Liver (tissue), 9 donors: Measurements from ENCODE around the gene LRRC8B. TPM values are rescaled to one million over a fixed set of nuclear protein-coding genes. Genes with fewer than 3 reads are reported as not detected.
A peak's percentile ranks its signal among the peaks of the same experiment; 100 is the strongest.

Experiments
- DNase-seq: peaks from one replicate; pipeline ENCODE4 v3.0.0-alpha.2; 2017; ENCODE audit warnings: low spot score
- H3K27ac ChIP-seq, 2 donors: one replicate each; pipeline ENCODE4 v1.7.0; 2013; ENCODE audit warnings: inconsistent platforms in 2 of 2, low read length in 2 of 2, control low read depth in 1 of 2, low read depth in 1 of 2, mild to moderate bottlenecking in 1 of 2
- H3K27me3 ChIP-seq, 4 donors: one replicate each; pipeline versions ENCODE4 v1.6.1 to v1.7.0; 2013; ENCODE audit warnings: low read length in 3 of 4, inconsistent platforms in 1 of 4, mild to moderate bottlenecking in 1 of 4, moderate library complexity in 1 of 4; ENCODE audit not compliant: control insufficient read depth in 4 of 4, insufficient read depth in 4 of 4
- H3K36me3 ChIP-seq, 4 donors: one replicate each; pipeline versions ENCODE4 v1.6.1 to v1.7.0; 2013; ENCODE audit warnings: low read length in 3 of 4, mild to moderate bottlenecking in 3 of 4, low read depth in 1 of 4, moderate library complexity in 1 of 4; ENCODE audit not compliant: control insufficient read depth in 4 of 4, insufficient read depth in 3 of 4
- H3K4me1 ChIP-seq, 4 donors: one replicate each; pipeline versions ENCODE4 v1.6.1 to v1.7.0; 2013; ENCODE audit warnings: low read length in 3 of 4, mild to moderate bottlenecking in 3 of 4, moderate library complexity in 1 of 4; ENCODE audit not compliant: control insufficient read depth in 4 of 4, insufficient read depth in 4 of 4
- H3K4me3 ChIP-seq, 3 donors: one replicate each; pipeline versions ENCODE4 v1.6.1 to v1.7.0; 2013; ENCODE audit warnings: low read length in 3 of 3, control low read depth in 1 of 3, low read depth in 1 of 3, mild to moderate bottlenecking in 1 of 3
- H3K9ac ChIP-seq, 2 donors: one replicate each; pipeline ENCODE4 v1.7.0; 2013; ENCODE audit warnings: low read length in 2 of 2, mild to moderate bottlenecking in 2 of 2, moderate library complexity in 2 of 2, control low read depth in 1 of 2, low read depth in 1 of 2
- H3K9me3 ChIP-seq, 4 donors: one replicate each; pipeline versions ENCODE4 v1.6.1 to v1.7.0; 2013; ENCODE audit warnings: low read length in 3 of 4; ENCODE audit not compliant: control insufficient read depth in 4 of 4
- EGR1 ChIP-seq, 2 donors: IDR thresholded peaks; 2 replicates each; pipeline ENCODE4 v1.6.1; 2016 to 2018; ENCODE audit warnings: antibody characterized with exemption in 2 of 2, low read depth in 2 of 2
- FOXA1 ChIP-seq: IDR thresholded peaks from 2 replicates; pipeline ENCODE4 v1.6.1; 2016; ENCODE audit warnings: antibody characterized with exemption
- FOXA2 ChIP-seq: IDR thresholded peaks from 2 replicates; pipeline ENCODE4 v1.6.1; 2016; ENCODE audit warnings: antibody characterized with exemption
- GABPA ChIP-seq, 2 donors: IDR thresholded peaks in 1 of 2; conservative IDR thresholded peaks in 1 of 2; 2 replicates each; pipeline ENCODE4 v1.6.1; 2016; ENCODE audit warnings: antibody characterized with exemption in 2 of 2, mild to moderate bottlenecking in 1 of 2, moderate library complexity in 1 of 2
- HNF4A ChIP-seq, 2 donors: conservative IDR thresholded peaks; 2 replicates each; pipeline ENCODE4 v1.6.1; 2016; ENCODE audit warnings: antibody characterized with exemption in 2 of 2, mild to moderate bottlenecking in 2 of 2
- HNF4G ChIP-seq: IDR thresholded peaks from 2 replicates; pipeline ENCODE4 v1.6.1; 2016; ENCODE audit warnings: antibody characterized with exemption
- RAD21 ChIP-seq, 2 donors: IDR thresholded peaks; 2 replicates each; pipeline ENCODE4 v1.6.1; 2016; ENCODE audit warnings: antibody characterized with exemption in 2 of 2, mild to moderate bottlenecking in 2 of 2
- RXRA ChIP-seq, 2 donors: IDR thresholded peaks; 2 replicates each; pipeline ENCODE4 v1.6.1; 2017 to 2018; ENCODE audit warnings: antibody characterized with exemption in 2 of 2, mild to moderate bottlenecking in 1 of 2
- SP1 ChIP-seq: IDR thresholded peaks from 2 replicates; pipeline ENCODE4 v1.6.1; 2018; ENCODE audit warnings: antibody characterized with exemption, mild to moderate bottlenecking
- WGBS: extraction: QIAGEN DNeasy Blood & Tissue Kit; methylation state at CpG from one replicate; pipeline ENCODE4 v1.1.7; 2013; 5-methylcytosine and 5-hydroxymethylcytosine counted together
- polyA plus RNA-seq, 2 donors: library from polyadenylated mRNA; stranded (reverse) in 1 of 2; unstranded in 1 of 2; fragments of 200-250 nt in 1 of 2; fragments of >200 nt in 1 of 2; fragmentation: Nextera tagmentation in 1 of 2; extraction: Ambion mirVana in 1 of 2; gene quantifications; one replicate each; pipeline versions ENCODE4 v1.2.1 to v1.2.3, GENCODE V29; 2013 to 2015
- total RNA-seq, 2 donors: library from RNA; depleted of rRNA; stranded (reverse); fragments of >200 nt; gene quantifications; one replicate each; pipeline ENCODE4 v1.2.3, GENCODE V29; 2014
- TF ChIP-seq, protein P1 (sequence below): IDR thresholded peaks from 2 replicates; pipeline ENCODE4 v1.6.1; 2016; ENCODE audit warnings: antibody characterized with exemption
- TF ChIP-seq, protein P2 (sequence below): IDR thresholded peaks from 2 replicates; pipeline ENCODE4 v1.6.1; 2016; ENCODE audit warnings: antibody characterized with exemption
- TF ChIP-seq, protein P3 (sequence below): IDR thresholded peaks from 2 replicates; pipeline ENCODE4 v1.6.1; 2016; ENCODE audit warnings: antibody characterized with exemption, mild to moderate bottlenecking
- TF ChIP-seq, protein P4 (sequence below): IDR thresholded peaks from 2 replicates; pipeline ENCODE4 v1.6.1; 2016; ENCODE audit warnings: antibody characterized with exemption
- donor health status: healthy.
- donor health status: healthy.
- donor health status: healthy.
- donor health status: healthy.
- donor health status: healthy.

Gene LRRC8B
- total and polyA plus RNA-seq, 4 donors, result 1.2 to 4.3 (median 2.5) TPM

DNA sequence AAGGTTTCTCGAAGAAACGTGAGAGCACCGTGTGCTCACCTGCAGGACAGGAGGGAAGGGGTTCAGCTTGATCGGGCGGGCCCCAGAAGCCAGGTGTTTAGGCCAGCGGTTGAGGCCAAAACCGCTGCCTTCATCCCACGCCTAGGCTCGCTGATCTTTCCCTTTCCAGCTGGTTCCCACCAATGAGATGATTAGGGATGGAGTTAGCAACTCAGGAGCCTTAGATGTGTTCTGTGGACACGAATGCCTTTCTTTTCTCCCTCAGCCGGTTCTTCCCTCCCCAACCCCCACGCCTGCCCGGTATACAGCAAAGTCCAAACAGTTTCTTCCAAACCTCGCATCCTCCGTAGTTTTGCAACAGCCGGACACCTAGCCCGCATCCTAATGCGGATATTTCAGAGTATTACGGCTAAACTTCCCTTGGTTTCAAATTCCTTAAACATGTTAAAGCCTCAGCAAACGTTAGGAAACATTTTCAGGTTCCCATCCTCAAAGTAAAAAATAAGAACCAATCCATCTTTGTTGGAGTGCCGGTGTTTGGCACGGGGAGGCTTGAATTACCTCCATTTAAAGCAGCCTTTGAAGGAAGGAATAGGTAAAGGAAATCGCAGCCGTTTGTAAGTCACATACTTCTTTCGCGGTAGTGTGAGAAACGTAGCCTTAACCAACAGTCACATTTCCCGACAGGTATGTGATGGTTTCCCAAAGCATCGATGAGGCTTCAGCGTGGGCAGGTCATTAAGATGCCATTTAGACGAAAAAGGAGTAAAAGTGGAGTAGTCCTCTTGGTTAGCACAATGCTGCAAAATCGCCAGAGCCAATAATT, 109.4 kb downstream of the LRRC8B start:
- Histone ChIP-seq H3K27me3 (peaks cover 0 to 7% (median 0%) of the 10 kb centered on the region in 4 donors), H3K4me1 (peaks cover 0 to 21% (median 10%) of the 10 kb centered on the region in 4 donors), H3K27ac (peak overlapping the region; percentile 47 to 79), H3K9me3 (no peaks in the 10 kb centered on the region), H3K36me3 (no peaks in the 10 kb centered on the region), H3K9ac (peak overlapping the region; percentile 49 to 64), H3K4me3 (peak overlapping the region; percentile 59 to 78 (median 76))
- no peak for DNase-seq
- TF ChIP-seq HNF4A (conservative IDR thresholded peaks at IDR 0.05) (peak; percentile 31 to 53), FOXA1 (no peak)
- 7% methylated on average over 32 of the region's 32 CpGs for WGBS

GRCh38 chr1:89635825-89636815, 111.5 kb downstream of the LRRC8B start:
- Histone ChIP-seq H3K4me1 (peaks cover 0 to 21% (median 10%) of the 10 kb centered on the region in 4 donors), H3K4me3 (no peak overlapping the region), H3K9me3 (no peaks in the 10 kb centered on the region), H3K36me3 (no peaks in the 10 kb centered on the region), H3K27ac (no peak overlapping the region), H3K9ac (no peak overlapping the region), H3K27me3 (peaks cover 0 to 7% (median 0%) of the 10 kb centered on the region in 4 donors)
- no peak for DNase-seq
- 80% methylated on average over 6 of the region's 6 CpGs for WGBS
- TF ChIP-seq RXRA (IDR thresholded peaks at IDR 0.05) (no peak), HNF4G (no peak), GABPA (IDR thresholded peaks at IDR 0.05 in 1 of 2, conservative IDR thresholded peaks at IDR 0.05 in 1 of 2) (no peak), SP1 (no peak), HNF4A (conservative IDR thresholded peaks at IDR 0.05) (no peak), FOXA2 (no peak)
- TF ChIP-seq, protein P1, sequence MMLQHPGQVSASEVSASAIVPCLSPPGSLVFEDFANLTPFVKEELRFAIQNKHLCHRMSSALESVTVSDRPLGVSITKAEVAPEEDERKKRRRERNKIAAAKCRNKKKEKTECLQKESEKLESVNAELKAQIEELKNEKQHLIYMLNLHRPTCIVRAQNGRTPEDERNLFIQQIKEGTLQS, result no peak
- TF ChIP-seq, protein P2, sequence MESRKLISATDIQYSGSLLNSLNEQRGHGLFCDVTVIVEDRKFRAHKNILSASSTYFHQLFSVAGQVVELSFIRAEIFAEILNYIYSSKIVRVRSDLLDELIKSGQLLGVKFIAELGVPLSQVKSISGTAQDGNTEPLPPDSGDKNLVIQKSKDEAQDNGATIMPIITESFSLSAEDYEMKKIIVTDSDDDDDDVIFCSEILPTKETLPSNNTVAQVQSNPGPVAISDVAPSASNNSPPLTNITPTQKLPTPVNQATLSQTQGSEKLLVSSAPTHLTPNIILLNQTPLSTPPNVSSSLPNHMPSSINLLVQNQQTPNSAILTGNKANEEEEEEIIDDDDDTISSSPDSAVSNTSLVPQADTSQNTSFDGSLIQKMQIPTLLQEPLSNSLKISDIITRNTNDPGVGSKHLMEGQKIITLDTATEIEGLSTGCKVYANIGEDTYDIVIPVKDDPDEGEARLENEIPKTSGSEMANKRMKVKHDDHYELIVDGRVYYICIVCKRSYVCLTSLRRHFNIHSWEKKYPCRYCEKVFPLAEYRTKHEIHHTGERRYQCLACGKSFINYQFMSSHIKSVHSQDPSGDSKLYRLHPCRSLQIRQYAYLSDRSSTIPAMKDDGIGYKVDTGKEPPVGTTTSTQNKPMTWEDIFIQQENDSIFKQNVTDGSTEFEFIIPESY, result no peak

DNA sequence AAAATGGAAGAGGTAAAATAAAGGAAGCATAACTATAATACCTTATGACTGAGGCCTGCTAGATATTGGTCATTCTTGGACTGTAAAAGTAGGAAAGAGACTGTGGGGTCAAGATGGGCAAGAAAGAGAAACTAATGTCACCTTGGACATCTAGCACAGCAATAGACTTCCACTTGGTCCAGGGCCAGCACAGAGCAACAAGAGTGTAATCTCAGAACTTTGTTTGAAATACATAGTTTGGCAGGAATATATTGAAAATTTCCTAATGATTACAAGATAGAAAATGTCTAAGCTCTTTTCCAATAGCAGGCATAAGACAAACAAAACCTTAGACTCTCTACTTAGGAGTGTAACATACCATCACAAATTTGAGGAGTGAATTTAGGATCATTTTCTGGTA, 112.9 kb downstream of the LRRC8B start:
- Histone ChIP-seq H3K9ac (no peak overlapping the region), H3K36me3 (no peaks in the 10 kb centered on the region), H3K4me1 (peaks cover 0 to 16% (median 9%) of the 10 kb centered on the region in 4 donors), H3K27me3 (peaks cover 0 to 4% (median 0%) of the 10 kb centered on the region in 4 donors), H3K27ac (no peak overlapping the region), H3K4me3 (no peak overlapping the region), H3K9me3 (no peaks in the 10 kb centered on the region)
- DNase-seq, result no peak
- TF ChIP-seq, protein P2, result no peak
- TF ChIP-seq, protein P3, sequence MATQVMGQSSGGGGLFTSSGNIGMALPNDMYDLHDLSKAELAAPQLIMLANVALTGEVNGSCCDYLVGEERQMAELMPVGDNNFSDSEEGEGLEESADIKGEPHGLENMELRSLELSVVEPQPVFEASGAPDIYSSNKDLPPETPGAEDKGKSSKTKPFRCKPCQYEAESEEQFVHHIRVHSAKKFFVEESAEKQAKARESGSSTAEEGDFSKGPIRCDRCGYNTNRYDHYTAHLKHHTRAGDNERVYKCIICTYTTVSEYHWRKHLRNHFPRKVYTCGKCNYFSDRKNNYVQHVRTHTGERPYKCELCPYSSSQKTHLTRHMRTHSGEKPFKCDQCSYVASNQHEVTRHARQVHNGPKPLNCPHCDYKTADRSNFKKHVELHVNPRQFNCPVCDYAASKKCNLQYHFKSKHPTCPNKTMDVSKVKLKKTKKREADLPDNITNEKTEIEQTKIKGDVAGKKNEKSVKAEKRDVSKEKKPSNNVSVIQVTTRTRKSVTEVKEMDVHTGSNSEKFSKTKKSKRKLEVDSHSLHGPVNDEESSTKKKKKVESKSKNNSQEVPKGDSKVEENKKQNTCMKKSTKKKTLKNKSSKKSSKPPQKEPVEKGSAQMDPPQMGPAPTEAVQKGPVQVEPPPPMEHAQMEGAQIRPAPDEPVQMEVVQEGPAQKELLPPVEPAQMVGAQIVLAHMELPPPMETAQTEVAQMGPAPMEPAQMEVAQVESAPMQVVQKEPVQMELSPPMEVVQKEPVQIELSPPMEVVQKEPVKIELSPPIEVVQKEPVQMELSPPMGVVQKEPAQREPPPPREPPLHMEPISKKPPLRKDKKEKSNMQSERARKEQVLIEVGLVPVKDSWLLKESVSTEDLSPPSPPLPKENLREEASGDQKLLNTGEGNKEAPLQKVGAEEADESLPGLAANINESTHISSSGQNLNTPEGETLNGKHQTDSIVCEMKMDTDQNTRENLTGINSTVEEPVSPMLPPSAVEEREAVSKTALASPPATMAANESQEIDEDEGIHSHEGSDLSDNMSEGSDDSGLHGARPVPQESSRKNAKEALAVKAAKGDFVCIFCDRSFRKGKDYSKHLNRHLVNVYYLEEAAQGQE, result no peak
- TF ChIP-seq FOXA1 (no peak), SP1 (no peak), HNF4G (no peak), RXRA (IDR thresholded peaks at IDR 0.05) (no peak), FOXA2 (no peak), RAD21 (IDR thresholded peaks at IDR 0.05) (no peak), EGR1 (IDR thresholded peaks at IDR 0.05; ENCODE audit: low read depth in 2 of 2) (no peak), HNF4A (conservative IDR thresholded peaks at IDR 0.05) (no peak)
- TF ChIP-seq, protein P4, sequence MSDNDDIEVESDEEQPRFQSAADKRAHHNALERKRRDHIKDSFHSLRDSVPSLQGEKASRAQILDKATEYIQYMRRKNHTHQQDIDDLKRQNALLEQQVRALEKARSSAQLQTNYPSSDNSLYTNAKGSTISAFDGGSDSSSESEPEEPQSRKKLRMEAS, result no peak
